NCI-H2196 (cell line): Measurements from ENCODE around the gene PTPRG.
A peak's percentile ranks its signal among the peaks of the same experiment; 100 is the strongest.

Experiments
- DNase-seq: peaks from one replicate; lab custom pipeline; 2025; ENCODE audit not compliant: unreplicated experiment; lab: John Stamatoyannopoulos, UW

PTPRG gene

DNA sequence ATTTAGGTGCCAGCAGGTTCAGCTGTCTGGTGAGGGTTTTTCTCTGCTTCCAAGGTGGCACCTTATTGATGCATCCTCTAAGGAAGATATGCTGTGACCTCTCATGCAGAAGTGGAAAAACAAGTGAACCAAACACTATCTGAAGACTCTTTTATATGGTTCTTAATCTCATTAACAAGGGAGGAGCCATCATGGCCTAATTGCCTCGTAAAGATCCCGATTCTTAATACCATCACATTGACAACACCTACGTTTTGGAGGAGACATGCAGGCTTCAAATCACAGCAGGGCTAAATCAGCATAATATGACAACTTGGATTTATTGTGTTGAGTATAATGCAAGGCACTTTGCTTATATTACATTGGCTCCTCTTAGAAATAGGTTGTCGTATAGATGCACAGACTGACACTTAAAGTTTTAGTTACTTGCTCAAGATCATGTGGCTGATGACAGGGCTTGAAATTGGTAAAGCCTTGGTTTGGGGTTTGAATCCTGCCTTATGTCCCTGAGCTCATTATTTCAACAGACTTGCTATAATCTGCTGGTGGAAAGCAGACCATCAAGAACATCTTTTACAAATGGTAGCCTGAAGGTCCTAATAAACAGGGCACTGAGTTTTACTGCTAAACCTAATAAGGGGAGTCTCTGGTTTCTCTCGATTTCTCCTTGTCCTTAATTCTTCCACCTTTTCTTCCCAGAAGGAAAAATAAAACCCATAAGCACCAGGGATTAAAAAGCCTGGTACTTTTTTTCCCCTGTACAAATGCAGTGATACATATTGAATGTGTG lies 88.2 kb downstream of the PTPRG start:
- no peak for DNase-seq

- no peak for DNase-seq
Observed at GRCh38 chr3:61650276-61650675, 88.9 kb downstream of the PTPRG start.

DNA sequence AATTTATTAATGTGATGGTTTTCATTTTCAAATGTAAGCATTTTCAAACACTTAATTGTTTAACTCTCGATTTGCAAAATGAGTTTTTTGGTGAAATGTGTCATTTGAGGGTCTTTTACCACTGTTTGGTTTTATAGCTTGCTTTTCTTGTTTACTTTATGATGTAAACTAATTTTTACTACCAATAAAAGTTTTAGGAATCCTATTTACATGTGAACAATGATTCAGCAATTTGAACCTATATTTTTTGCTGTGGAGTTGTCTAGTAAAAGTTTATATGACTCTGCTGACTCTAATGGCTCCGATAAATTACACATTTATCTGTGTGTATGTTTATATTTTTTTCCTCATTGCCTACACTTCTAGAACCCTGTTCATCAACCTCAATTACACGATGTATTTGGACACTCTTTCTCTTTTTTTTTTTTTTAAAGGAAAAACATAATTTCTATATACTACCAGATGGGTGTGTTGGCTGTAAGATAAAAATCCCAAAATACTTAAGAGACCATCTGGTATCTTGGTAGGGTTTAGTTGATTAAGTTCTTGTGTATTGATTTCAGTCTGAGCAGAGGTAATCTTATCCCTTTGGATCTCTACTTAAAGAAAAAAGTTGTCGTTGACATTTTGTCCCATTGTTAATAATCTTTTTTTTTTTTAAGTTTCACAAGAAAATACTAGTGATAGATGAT lies 89.5 kb downstream of the PTPRG start:
- no peak for DNase-seq

GRCh38 chr3:61657689-61658088 lies 96.3 kb downstream of the PTPRG start:
- no peak for DNase-seq

GRCh38 chr3:61662861-61663260 lies 101.5 kb downstream of the PTPRG start:
- no peak for DNase-seq

- DNase-seq, result no peak
Observed at GRCh38 chr3:61663356-61664104, 102.2 kb downstream of the PTPRG start.

- DNase-seq, result no peak
Observed at GRCh38 chr3:61664105-61664482, 102.7 kb downstream of the PTPRG start.

GRCh38 chr3:61665121-61665520 lies 103.8 kb downstream of the PTPRG start:
- no peak for DNase-seq

GRCh38 chr3:61665987-61666386 lies 104.6 kb downstream of the PTPRG start:
- DNase-seq, result no peak

DNA sequence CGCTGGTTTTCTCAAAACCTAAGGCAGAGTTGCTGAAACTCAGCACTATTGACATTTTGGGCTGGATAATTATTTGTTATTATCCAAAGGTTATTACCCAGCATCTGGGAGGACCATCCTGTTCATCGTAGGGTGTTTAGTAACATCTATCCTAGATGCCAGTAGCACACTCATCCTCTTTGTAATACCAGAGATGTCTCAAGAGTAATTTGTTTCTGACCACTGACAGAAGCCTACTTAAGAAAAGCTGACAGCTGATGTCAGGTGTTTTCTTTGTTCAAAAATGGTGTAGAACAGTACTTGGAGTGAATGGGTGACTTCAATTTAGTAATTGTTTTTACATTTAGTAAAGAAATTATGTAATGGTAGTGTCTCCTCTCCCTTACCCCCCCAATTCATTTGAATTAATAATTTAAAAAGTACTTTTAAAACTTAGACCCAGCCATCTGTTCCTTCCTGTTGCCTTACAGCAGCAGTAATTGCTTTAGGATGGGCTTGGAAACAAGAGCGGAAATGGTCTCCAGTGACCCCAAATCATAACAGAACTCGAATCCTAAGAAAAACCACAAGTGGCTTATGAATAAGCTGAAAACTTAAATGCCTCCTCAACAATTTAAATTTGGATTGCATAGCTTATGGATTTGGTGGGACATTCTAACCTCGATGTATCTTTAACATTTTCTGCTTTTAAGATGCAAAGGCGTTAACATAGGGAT lies 105.4 kb downstream of the PTPRG start:
- no peak for DNase-seq

GRCh38 chr3:61667383-61667782 lies 106.0 kb downstream of the PTPRG start:
- no peak for DNase-seq

- DNase-seq, result no peak
Observed at GRCh38 chr3:61667814-61668213, 106.4 kb downstream of the PTPRG start.

- no peak for DNase-seq
Observed at GRCh38 chr3:61668317-61668864, 107.0 kb downstream of the PTPRG start.

DNA sequence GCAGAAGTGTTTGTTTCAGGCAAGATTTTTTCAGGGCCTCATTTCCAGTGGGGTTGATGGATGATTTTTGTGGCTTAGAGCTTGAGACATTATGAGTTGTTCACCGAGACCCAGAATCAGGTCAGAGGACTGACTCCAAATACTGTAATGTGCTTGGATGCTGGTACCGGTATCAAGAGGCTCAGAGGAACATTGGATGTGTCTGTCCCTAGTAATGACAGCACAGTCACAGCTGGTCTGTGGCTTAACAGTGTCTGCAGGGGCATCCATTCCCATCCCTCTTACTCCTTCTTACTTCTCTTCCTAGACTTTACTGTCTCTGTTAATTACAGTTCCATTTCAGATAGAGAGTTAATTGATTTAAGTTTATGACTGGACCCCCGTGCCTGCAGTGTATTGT lies 107.8 kb downstream of the PTPRG start:
- DNase-seq, result no peak

DNA sequence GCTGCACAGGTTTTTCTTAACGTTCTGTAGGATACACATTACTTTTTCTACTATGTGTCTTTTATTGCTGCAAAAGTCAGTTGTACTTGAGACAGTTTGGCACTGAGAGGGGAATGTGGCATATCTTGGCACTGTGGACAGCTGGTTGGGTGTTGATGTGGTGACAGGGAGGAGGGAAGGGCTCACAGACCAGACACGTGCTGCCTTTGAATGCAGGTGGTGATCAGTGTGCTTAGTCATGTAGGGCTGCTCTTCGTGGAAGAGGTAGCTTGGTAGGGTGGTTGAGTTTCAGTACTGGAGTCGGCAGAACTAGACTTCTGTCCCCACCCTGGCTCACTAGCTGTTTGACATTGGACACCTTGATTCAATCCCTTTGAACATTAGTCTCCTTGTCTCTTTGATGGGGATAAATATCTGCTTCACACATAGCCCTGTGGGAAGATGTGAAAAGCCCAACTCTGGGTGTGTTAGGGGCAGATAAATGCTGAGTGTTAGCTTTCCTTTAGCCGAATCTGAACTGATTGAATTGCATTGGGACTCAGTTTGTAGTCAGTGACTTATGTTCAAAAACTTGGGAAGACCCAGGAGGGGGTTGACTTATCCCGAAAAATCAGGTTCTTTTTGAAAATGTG lies 108.4 kb downstream of the PTPRG start:
- DNase-seq, result peak; percentile 38

DNA sequence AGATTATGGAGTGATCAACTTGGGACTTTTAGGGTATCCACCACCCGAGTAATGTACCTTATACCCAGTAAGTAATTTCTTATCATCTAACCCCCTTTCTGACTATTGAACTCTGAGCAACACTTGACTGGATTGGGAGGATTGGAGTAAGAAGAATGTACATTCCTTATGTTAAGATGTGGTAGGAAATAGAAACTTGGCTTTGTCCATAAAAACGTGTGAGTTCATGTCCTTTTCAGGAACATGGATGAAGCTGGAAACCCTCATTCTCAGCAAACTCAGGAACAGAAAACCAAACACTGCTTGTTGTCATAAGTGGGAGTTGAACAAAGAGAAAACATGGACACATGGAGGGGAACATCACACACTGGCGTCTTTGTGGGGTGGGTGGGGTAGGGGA lies 112.3 kb downstream of the PTPRG start:
- DNase-seq, result no peak

DNA sequence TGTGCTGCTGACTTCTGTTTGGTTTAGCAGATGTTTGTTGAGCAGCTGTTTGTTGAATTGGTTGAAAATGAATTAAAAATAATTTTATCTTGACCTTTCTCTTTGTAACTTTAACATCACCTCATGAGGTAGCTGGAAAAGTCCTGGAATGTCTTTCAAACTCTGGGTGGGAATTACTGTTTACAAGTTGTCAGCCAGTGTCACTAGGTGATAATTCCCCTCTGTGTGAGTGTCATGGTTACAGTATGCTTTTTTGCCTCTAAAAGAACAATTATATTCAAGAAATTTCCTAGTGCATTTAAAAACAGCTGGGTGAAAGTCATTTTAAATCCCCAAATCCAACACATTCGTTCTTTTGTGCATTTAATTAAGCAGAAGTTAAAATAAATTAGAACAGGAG lies 113.2 kb downstream of the PTPRG start:
- no peak for DNase-seq

- no peak for DNase-seq
Observed at GRCh38 chr3:61679026-61679425, 117.7 kb downstream of the PTPRG start.

GRCh38 chr3:61680617-61681016 lies 119.2 kb downstream of the PTPRG start:
- DNase-seq, result no peak

GRCh38 chr3:61681636-61682035 lies 120.3 kb downstream of the PTPRG start:
- no peak for DNase-seq
